Right forelimb (tissue), 1 donor: ENCODE measurements around the gene YLPM1.

Experiments used
- DNase-seq: peaks from one replicate; pipeline ENCODE4 v3.0.0-alpha.2; 2018

The YLPM1 gene

GRCh38 chr14:74793506-74794155 is 30.5 kb downstream of the YLPM1 start:
- DNase-seq = no peak

- no peak for DNase-seq
Measured at GRCh38 chr14:74794947-74795346, 31.8 kb downstream of the YLPM1 start.

- DNase-seq = no peak
Measured at GRCh38 chr14:74799765-74800164, 36.6 kb downstream of the YLPM1 start.

- no peak for DNase-seq
Measured at GRCh38 chr14:74800780-74801179, 37.7 kb downstream of the YLPM1 start.

GRCh38 chr14:74801396-74801795 is 38.3 kb downstream of the YLPM1 start:
- no peak for DNase-seq

GRCh38 chr14:74804219-74804825 is 41.2 kb downstream of the YLPM1 start:
- DNase-seq = no peak

GRCh38 chr14:74807853-74808545 is 44.9 kb downstream of the YLPM1 start:
- DNase-seq = no peak

GRCh38 chr14:74816124-74816523 is 53.0 kb downstream of the YLPM1 start:
- DNase-seq = no peak

GRCh38 chr14:74820288-74820687 is 57.2 kb downstream of the YLPM1 start:
- DNase-seq = no peak

- no peak for DNase-seq
Measured at GRCh38 chr14:74821267-74821915, 58.3 kb downstream of the YLPM1 start.

GRCh38 chr14:74824997-74825396 is 61.9 kb downstream of the YLPM1 start:
- DNase-seq = no peak

GRCh38 chr14:74826574-74826973 is 63.5 kb downstream of the YLPM1 start:
- DNase-seq = no peak

- DNase-seq = no peak
Measured at GRCh38 chr14:74829251-74829650, 66.1 kb downstream of the YLPM1 start.

GRCh38 chr14:74832849-74833248 is 69.7 kb downstream of the YLPM1 start:
- DNase-seq = no peak

- DNase-seq = no peak
Measured at GRCh38 chr14:74834692-74835392, 71.7 kb downstream of the YLPM1 start.

- DNase-seq = no peak
Measured at GRCh38 chr14:74835645-74836250, 72.6 kb downstream of the YLPM1 start.

- no peak for DNase-seq
Measured at GRCh38 chr14:74836251-74836960, 73.3 kb downstream of the YLPM1 start.

- no peak for DNase-seq
Measured at GRCh38 chr14:74838166-74838565, 75.0 kb downstream of the YLPM1 start.

GRCh38 chr14:74840603-74841030 is 77.5 kb downstream of the YLPM1 start:
- DNase-seq = no peak

- DNase-seq = no peak
Measured at GRCh38 chr14:74841230-74842207, 78.4 kb downstream of the YLPM1 start.

GRCh38 chr14:74843653-74844052 is 80.5 kb downstream of the YLPM1 start:
- DNase-seq = no peak
